K562 (cell line): ENCODE measurements around the gene BCAS4. TPM values are rescaled to one million over a fixed set of nuclear protein-coding genes. Genes with fewer than 3 reads are reported as not detected.

Experiments used
- ZC3H11A ChIP-seq: IDR thresholded peaks from 2 replicates; pipeline ENCODE4 v1.6.1; 2012; ENCODE audit warnings: low read depth, low read length, improper control_type of control experiment
- ZNF133 ChIP-seq: fragments of 250-450 bp; sonication (Bioruptor Pico); IDR thresholded peaks from 2 replicates; pipeline ENCODE4 v1.4.0; 2020; ENCODE audit warnings: mild to moderate bottlenecking
- ZNF197 ChIP-seq: fragments of 200-800 bp; sonication (Bioruptor generic); IDR thresholded peaks from 2 replicates; pipeline ENCODE4 v1.6.1; 2016; ENCODE audit warnings: low read depth, missing genetic modification characterization, missing compliant biosample characterization
- polyA plus RNA-seq, 8 experiments: library from polyadenylated mRNA; depleted of rRNA in 4 of 8; stranded (reverse) in 5 of 8; unstranded in 3 of 8; fragments of >200 nt; fragmentation: Nextera tagmentation in 2 of 8; fragmentation: Illumina TruSeq in 1 of 8; extraction: Ambion mirVana in 2 of 8; extraction: Trizol in 1 of 8; gene quantifications; 2 replicates each; pipeline versions ENCODE4 v1.2.1 to v1.2.3, GENCODE V29; 2011 to 2014; ENCODE audit warnings: inconsistent platforms in 1 of 8, missing spikeins in 1 of 8
- total RNA-seq, 7 experiments: library from RNA; depleted of rRNA in 6 of 7; stranded (reverse); fragments of >200 nt in 6 of 7; fragmentation: Illumina TruSeq in 2 of 7; extraction: Trizol in 2 of 7; gene quantifications; 2 replicates each; pipeline versions ENCODE4 v1.2.1 to v1.2.3, GENCODE V29; 2011 to 2021; ENCODE audit warnings: low replicate concordance in 1 of 7
- TF ChIP-seq, protein P1 (sequence below): fragments of 200-600 bp; sonication (generic); IDR thresholded peaks from one replicate; pipeline ENCODE4 v1.6.1; 2012; ENCODE audit warnings: mild to moderate bottlenecking, low read depth, low read length, inconsistent platforms
- TF ChIP-seq, protein P2 (sequence below): fragments of 450-650 bp; IDR thresholded peaks from one replicate; pipeline ENCODE4 v1.6.1; 2018; ENCODE audit warnings: mild to moderate bottlenecking, moderate library complexity; ENCODE audit not compliant: partially characterized antibody
- TF ChIP-seq, protein P3 (sequence below): sonication (generic); formaldehyde crosslinking; IDR thresholded peaks from 2 replicates; pipeline ENCODE4 v1.8.0; 2023; ENCODE audit warnings: mild to moderate bottlenecking, missing genetic modification reagents
- TF ChIP-seq, protein P4 (sequence below): conservative IDR thresholded peaks from 2 replicates; pipeline ENCODE4 v1.6.1; 2011; ENCODE audit warnings: low read depth, mild to moderate bottlenecking, low read length; ENCODE audit not compliant: control insufficient read depth

BCAS4 gene
- total and polyA plus RNA-seq, 9 of the 15 experiments (the other 6 are each of a cell fraction or from before 2014, with no cell fraction given), result 0.15 to 2.3 (median 0.47) TPM

DNA sequence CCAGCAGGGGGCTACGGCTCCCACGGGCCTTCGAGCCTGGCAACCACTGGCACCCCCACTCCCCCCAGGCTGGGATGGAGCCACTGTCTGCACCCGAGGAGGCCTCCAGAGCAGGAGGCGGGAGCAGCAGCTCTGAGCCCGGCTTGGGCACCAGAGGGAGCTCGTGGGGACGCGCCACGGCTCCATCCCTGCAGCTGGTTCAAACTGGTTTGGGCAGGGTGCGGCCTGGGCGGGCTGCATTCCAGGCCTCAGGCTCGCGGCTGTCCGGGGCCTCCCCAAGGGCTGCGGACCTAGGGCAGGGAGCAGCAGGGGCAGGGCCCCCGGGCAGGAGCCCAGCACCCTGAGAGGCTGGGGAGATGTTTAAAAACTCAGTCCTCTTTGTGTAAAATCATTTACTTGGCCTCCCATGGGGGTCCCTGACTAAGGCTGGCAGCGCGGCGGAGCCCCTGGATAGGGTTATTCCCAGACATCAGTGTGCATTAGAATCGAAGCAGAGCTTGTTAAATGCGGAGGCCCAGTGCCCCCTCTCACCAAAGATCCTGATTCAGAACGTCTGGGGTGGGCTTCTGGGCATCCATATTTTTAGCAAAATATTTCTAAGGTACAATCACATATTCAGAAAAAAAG is 4.1 kb upstream of the BCAS4 start (continued):
- TF ChIP-seq, protein P1, sequence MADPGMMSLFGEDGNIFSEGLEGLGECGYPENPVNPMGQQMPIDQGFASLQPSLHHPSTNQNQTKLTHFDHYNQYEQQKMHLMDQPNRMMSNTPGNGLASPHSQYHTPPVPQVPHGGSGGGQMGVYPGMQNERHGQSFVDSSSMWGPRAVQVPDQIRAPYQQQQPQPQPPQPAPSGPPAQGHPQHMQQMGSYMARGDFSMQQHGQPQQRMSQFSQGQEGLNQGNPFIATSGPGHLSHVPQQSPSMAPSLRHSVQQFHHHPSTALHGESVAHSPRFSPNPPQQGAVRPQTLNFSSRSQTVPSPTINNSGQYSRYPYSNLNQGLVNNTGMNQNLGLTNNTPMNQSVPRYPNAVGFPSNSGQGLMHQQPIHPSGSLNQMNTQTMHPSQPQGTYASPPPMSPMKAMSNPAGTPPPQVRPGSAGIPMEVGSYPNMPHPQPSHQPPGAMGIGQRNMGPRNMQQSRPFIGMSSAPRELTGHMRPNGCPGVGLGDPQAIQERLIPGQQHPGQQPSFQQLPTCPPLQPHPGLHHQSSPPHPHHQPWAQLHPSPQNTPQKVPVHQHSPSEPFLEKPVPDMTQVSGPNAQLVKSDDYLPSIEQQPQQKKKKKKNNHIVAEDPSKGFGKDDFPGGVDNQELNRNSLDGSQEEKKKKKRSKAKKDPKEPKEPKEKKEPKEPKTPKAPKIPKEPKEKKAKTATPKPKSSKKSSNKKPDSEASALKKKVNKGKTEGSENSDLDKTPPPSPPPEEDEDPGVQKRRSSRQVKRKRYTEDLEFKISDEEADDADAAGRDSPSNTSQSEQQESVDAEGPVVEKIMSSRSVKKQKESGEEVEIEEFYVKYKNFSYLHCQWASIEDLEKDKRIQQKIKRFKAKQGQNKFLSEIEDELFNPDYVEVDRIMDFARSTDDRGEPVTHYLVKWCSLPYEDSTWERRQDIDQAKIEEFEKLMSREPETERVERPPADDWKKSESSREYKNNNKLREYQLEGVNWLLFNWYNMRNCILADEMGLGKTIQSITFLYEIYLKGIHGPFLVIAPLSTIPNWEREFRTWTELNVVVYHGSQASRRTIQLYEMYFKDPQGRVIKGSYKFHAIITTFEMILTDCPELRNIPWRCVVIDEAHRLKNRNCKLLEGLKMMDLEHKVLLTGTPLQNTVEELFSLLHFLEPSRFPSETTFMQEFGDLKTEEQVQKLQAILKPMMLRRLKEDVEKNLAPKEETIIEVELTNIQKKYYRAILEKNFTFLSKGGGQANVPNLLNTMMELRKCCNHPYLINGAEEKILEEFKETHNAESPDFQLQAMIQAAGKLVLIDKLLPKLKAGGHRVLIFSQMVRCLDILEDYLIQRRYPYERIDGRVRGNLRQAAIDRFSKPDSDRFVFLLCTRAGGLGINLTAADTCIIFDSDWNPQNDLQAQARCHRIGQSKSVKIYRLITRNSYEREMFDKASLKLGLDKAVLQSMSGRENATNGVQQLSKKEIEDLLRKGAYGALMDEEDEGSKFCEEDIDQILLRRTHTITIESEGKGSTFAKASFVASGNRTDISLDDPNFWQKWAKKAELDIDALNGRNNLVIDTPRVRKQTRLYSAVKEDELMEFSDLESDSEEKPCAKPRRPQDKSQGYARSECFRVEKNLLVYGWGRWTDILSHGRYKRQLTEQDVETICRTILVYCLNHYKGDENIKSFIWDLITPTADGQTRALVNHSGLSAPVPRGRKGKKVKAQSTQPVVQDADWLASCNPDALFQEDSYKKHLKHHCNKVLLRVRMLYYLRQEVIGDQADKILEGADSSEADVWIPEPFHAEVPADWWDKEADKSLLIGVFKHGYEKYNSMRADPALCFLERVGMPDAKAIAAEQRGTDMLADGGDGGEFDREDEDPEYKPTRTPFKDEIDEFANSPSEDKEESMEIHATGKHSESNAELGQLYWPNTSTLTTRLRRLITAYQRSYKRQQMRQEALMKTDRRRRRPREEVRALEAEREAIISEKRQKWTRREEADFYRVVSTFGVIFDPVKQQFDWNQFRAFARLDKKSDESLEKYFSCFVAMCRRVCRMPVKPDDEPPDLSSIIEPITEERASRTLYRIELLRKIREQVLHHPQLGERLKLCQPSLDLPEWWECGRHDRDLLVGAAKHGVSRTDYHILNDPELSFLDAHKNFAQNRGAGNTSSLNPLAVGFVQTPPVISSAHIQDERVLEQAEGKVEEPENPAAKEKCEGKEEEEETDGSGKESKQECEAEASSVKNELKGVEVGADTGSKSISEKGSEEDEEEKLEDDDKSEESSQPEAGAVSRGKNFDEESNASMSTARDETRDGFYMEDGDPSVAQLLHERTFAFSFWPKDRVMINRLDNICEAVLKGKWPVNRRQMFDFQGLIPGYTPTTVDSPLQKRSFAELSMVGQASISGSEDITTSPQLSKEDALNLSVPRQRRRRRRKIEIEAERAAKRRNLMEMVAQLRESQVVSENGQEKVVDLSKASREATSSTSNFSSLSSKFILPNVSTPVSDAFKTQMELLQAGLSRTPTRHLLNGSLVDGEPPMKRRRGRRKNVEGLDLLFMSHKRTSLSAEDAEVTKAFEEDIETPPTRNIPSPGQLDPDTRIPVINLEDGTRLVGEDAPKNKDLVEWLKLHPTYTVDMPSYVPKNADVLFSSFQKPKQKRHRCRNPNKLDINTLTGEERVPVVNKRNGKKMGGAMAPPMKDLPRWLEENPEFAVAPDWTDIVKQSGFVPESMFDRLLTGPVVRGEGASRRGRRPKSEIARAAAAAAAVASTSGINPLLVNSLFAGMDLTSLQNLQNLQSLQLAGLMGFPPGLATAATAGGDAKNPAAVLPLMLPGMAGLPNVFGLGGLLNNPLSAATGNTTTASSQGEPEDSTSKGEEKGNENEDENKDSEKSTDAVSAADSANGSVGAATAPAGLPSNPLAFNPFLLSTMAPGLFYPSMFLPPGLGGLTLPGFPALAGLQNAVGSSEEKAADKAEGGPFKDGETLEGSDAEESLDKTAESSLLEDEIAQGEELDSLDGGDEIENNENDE, result no peak
- TF ChIP-seq, protein P2, sequence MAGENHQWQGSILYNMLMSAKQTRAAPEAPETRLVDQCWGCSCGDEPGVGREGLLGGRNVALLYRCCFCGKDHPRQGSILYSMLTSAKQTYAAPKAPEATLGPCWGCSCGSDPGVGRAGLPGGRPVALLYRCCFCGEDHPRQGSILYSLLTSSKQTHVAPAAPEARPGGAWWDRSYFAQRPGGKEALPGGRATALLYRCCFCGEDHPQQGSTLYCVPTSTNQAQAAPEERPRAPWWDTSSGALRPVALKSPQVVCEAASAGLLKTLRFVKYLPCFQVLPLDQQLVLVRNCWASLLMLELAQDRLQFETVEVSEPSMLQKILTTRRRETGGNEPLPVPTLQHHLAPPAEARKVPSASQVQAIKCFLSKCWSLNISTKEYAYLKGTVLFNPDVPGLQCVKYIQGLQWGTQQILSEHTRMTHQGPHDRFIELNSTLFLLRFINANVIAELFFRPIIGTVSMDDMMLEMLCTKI, result no peak
- TF ChIP-seq, protein P3, sequence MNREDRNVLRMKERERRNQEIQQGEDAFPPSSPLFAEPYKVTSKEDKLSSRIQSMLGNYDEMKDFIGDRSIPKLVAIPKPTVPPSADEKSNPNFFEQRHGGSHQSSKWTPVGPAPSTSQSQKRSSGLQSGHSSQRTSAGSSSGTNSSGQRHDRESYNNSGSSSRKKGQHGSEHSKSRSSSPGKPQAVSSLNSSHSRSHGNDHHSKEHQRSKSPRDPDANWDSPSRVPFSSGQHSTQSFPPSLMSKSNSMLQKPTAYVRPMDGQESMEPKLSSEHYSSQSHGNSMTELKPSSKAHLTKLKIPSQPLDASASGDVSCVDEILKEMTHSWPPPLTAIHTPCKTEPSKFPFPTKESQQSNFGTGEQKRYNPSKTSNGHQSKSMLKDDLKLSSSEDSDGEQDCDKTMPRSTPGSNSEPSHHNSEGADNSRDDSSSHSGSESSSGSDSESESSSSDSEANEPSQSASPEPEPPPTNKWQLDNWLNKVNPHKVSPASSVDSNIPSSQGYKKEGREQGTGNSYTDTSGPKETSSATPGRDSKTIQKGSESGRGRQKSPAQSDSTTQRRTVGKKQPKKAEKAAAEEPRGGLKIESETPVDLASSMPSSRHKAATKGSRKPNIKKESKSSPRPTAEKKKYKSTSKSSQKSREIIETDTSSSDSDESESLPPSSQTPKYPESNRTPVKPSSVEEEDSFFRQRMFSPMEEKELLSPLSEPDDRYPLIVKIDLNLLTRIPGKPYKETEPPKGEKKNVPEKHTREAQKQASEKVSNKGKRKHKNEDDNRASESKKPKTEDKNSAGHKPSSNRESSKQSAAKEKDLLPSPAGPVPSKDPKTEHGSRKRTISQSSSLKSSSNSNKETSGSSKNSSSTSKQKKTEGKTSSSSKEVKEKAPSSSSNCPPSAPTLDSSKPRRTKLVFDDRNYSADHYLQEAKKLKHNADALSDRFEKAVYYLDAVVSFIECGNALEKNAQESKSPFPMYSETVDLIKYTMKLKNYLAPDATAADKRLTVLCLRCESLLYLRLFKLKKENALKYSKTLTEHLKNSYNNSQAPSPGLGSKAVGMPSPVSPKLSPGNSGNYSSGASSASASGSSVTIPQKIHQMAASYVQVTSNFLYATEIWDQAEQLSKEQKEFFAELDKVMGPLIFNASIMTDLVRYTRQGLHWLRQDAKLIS (CRISPR knock-in tag), result no peak
- TF ChIP-seq ZC3H11A, result no peak
- TF ChIP-seq ZNF197 (CRISPR knock-in tag), result no peak
- TF ChIP-seq ZNF133, result no peak
- TF ChIP-seq, protein P4, sequence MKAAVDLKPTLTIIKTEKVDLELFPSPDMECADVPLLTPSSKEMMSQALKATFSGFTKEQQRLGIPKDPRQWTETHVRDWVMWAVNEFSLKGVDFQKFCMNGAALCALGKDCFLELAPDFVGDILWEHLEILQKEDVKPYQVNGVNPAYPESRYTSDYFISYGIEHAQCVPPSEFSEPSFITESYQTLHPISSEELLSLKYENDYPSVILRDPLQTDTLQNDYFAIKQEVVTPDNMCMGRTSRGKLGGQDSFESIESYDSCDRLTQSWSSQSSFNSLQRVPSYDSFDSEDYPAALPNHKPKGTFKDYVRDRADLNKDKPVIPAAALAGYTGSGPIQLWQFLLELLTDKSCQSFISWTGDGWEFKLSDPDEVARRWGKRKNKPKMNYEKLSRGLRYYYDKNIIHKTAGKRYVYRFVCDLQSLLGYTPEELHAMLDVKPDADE, result 0 out of 2 replicates have a peak, but pooled peaks have one; percentile 30
